Chondrocyte (in vitro differentiated cells): Measurements from ENCODE around the gene ZNHIT3. TPM values are rescaled to one million over a fixed set of nuclear protein-coding genes. Genes with fewer than 3 reads are reported as not detected.

ENCODE experiments used
- DNase-seq: peaks from one replicate; pipeline ENCODE4 v3.0.0; 2021; ENCODE audit warnings: mixed read lengths, low spot score
- H3K27ac Mint-ChIP-seq: one replicate; pipeline ENCODE4 v1.8.0; 2021; ENCODE audit warnings: mild to moderate bottlenecking, moderate library complexity, mixed read lengths; ENCODE audit not compliant: unreplicated experiment
- H3K27me3 Mint-ChIP-seq: 2 replicates; pipeline ENCODE4 v1.8.0; 2021; ENCODE audit warnings: low read depth, mixed read lengths
- H3K36me3 Mint-ChIP-seq: 2 replicates; pipeline ENCODE4 v1.8.0; 2021; ENCODE audit warnings: low read depth, mixed read lengths
- H3K4me1 Mint-ChIP-seq: 2 replicates; pipeline ENCODE4 v1.8.0; 2021; ENCODE audit warnings: low read depth, mild to moderate bottlenecking, mixed read lengths
- H3K4me3 Mint-ChIP-seq: one replicate; pipeline ENCODE4 v1.8.0; 2021; ENCODE audit warnings: mild to moderate bottlenecking, moderate library complexity, mixed read lengths; ENCODE audit not compliant: unreplicated experiment
- H3K9me3 Mint-ChIP-seq: 2 replicates; pipeline ENCODE4 v1.8.0; 2021; ENCODE audit warnings: low read depth, mixed read lengths
- CTCF ChIP-seq: fragments of 200-600 bp; sonication (generic); IDR thresholded peaks from 2 replicates; pipeline ENCODE4 v1.5.0; 2021; ENCODE audit warnings: antibody characterized with exemption, mild to moderate bottlenecking, moderate library complexity
- total RNA-seq: library from RNA; stranded (reverse); gene quantifications from 3 replicates; pipeline ENCODE4 v1.2.1, GENCODE V29; 2021

Gene ZNHIT3
- total RNA-seq, 1 donor from 2014 or later: 25.2 TPM

GRCh38 chr17:36459601-36460000 is 26.9 kb upstream of the ZNHIT3 start:
- Mint-ChIP-seq H3K4me1 (no peaks in the 10 kb centered on the region), H3K4me3 (no peak overlapping the region)
- TF ChIP-seq CTCF: no peak

GRCh38 chr17:36460265-36460937 is 26.1 kb upstream of the ZNHIT3 start:
- no peak for DNase-seq
- no peak for TF ChIP-seq CTCF
- H3K27me3 Mint-ChIP-seq: peaks cover 25% of the 10 kb centered on the region
- H3K9me3 Mint-ChIP-seq: no peaks in the 10 kb centered on the region
- H3K4me3 Mint-ChIP-seq: no peak overlapping the region
- no peaks in the 10 kb centered on the region for H3K4me1 Mint-ChIP-seq
- no peaks in the 10 kb centered on the region for H3K36me3 Mint-ChIP-seq
- H3K27ac Mint-ChIP-seq: no peak overlapping the region

More at GRCh38 chr17:36459601-36460000, 26.9 kb upstream of the ZNHIT3 start:
- H3K27me3 Mint-ChIP-seq: peaks cover 25% of the 10 kb centered on the region
- no peak overlapping the region for H3K27ac Mint-ChIP-seq
- H3K9me3 Mint-ChIP-seq: no peaks in the 10 kb centered on the region
- no peak for DNase-seq
- no peaks in the 10 kb centered on the region for H3K36me3 Mint-ChIP-seq

GRCh38 chr17:36461330-36462110 is 25.0 kb upstream of the ZNHIT3 start:
- TF ChIP-seq CTCF: no peak
- no peak overlapping the region for H3K4me3 Mint-ChIP-seq

GRCh38 chr17:36463916-36464764 is 22.3 kb upstream of the ZNHIT3 start:
- no peak for DNase-seq
- no peak for TF ChIP-seq CTCF
- H3K4me3 Mint-ChIP-seq: no peak overlapping the region
- no peak overlapping the region for H3K27ac Mint-ChIP-seq
- H3K4me1 Mint-ChIP-seq: no peaks in the 10 kb centered on the region
- no peaks in the 10 kb centered on the region for H3K36me3 Mint-ChIP-seq
- H3K27me3 Mint-ChIP-seq: peaks cover 42% of the 10 kb centered on the region
- no peaks in the 10 kb centered on the region for H3K9me3 Mint-ChIP-seq

More at GRCh38 chr17:36461330-36462110, 25.0 kb upstream of the ZNHIT3 start:
- Mint-ChIP-seq H3K4me1 (no peaks in the 10 kb centered on the region), H3K36me3 (no peaks in the 10 kb centered on the region), H3K27ac (no peak overlapping the region), H3K9me3 (no peaks in the 10 kb centered on the region), H3K27me3 (peaks cover 28% of the 10 kb centered on the region)
- DNase-seq: no peak

- Mint-ChIP-seq H3K36me3 (no peaks in the 10 kb centered on the region), H3K27ac (no peak overlapping the region), H3K4me1 (no peaks in the 10 kb centered on the region), H3K27me3 (peaks cover 41% of the 10 kb centered on the region), H3K4me3 (no peak overlapping the region), H3K9me3 (no peaks in the 10 kb centered on the region)
- DNase-seq: no peak
- TF ChIP-seq CTCF: no peak
Measured at GRCh38 chr17:36464765-36465088, 21.8 kb upstream of the ZNHIT3 start.
